H9 (cell line): ENCODE results near the gene SIN3A. TPM values are rescaled to one million over a fixed set of nuclear protein-coding genes. Genes with fewer than 3 reads are reported as not detected.
"Not testable (repeated sequence)": the region's sequence is repeated elsewhere in the genome, so short reads cannot be mapped to it uniquely, and the experiment has no call there.

Experiments
- DNase-seq: peaks from one replicate; pipeline ENCODE4 v3.0.0-alpha.2; 2017
- H2AFZ ChIP-seq: one replicate; pipeline ENCODE4 v1.6.1; 2013; ENCODE audit warnings: mild to moderate bottlenecking, low read length, control low read depth, moderate library complexity
- H2AK5ac ChIP-seq: 2 replicates; pipeline ENCODE4 v1.6.1; 2013; ENCODE audit warnings: low read length, control low read depth, mixed read lengths; ENCODE audit not compliant: insufficient read length
- H2BK120ac ChIP-seq: one replicate; pipeline ENCODE4 v1.6.1; 2013; ENCODE audit warnings: low read depth, mild to moderate bottlenecking, low read length, control low read depth, inconsistent platforms; ENCODE audit not compliant: poor library complexity, severe bottlenecking
- H2BK12ac ChIP-seq: 2 replicates; pipeline ENCODE4 v1.6.1; 2013; ENCODE audit warnings: low read length, control low read depth, mixed read lengths, low read depth; ENCODE audit not compliant: insufficient read length
- H2BK15ac ChIP-seq: 2 replicates; pipeline ENCODE4 v1.6.1; 2013; ENCODE audit warnings: low read depth, low read length, control low read depth
- H2BK20ac ChIP-seq: one replicate; pipeline ENCODE4 v1.6.1; 2013; ENCODE audit warnings: low read depth, mild to moderate bottlenecking, low read length, control low read depth, inconsistent platforms; ENCODE audit not compliant: poor library complexity, severe bottlenecking
- H2BK5ac ChIP-seq: 2 replicates; pipeline ENCODE4 v1.6.1; 2013; ENCODE audit warnings: low read length, control low read depth, mixed read lengths; ENCODE audit not compliant: insufficient read length
- H3K14ac ChIP-seq: 2 replicates; pipeline ENCODE4 v1.6.1; 2013; ENCODE audit warnings: low read length, control low read depth; ENCODE audit not compliant: insufficient read depth
- H3K18ac ChIP-seq: 2 replicates; pipeline ENCODE4 v1.6.1; 2013; ENCODE audit warnings: low read depth, mild to moderate bottlenecking, mixed read lengths, low read length, control low read depth; ENCODE audit not compliant: insufficient read length
- H3K23ac ChIP-seq: 2 replicates; pipeline ENCODE4 v1.6.1; 2013; ENCODE audit warnings: low read length, control low read depth, mixed read lengths, low read depth; ENCODE audit not compliant: insufficient read length
- H3K23me2 ChIP-seq: 2 replicates; pipeline ENCODE4 v1.6.1; 2013; ENCODE audit warnings: low read depth, mild to moderate bottlenecking, mixed read lengths, low read length, control low read depth; ENCODE audit not compliant: insufficient read length, poor library complexity, severe bottlenecking
- H3K27ac ChIP-seq: 2 replicates; pipeline ENCODE4 v1.5.1; 2013; ENCODE audit warnings: low read length, control low read depth, mixed read lengths, low read depth; ENCODE audit not compliant: insufficient read length
- H3K27me3 ChIP-seq: 2 replicates; pipeline ENCODE4 v1.6.1; 2013; ENCODE audit warnings: low read length, control low read depth, inconsistent platforms; ENCODE audit not compliant: insufficient read depth
- H3K4ac ChIP-seq: 2 replicates; pipeline ENCODE4 v1.6.1; 2013; ENCODE audit warnings: low read depth, mild to moderate bottlenecking, control low read depth, inconsistent platforms, low read length, moderate library complexity
- H3K4me1 ChIP-seq: 2 replicates; pipeline ENCODE4 v1.6.1; 2013; ENCODE audit warnings: low read length, control low read depth, inconsistent platforms; ENCODE audit not compliant: insufficient read depth
- H3K4me2 ChIP-seq: 2 replicates; pipeline ENCODE4 v1.6.1; 2013; ENCODE audit warnings: low read length, control low read depth, mixed read lengths; ENCODE audit not compliant: insufficient read length, insufficient read depth
- H3K56ac ChIP-seq: 2 replicates; pipeline ENCODE4 v1.6.1; 2013; ENCODE audit warnings: low read depth, mild to moderate bottlenecking, mixed read lengths, low read length, control low read depth; ENCODE audit not compliant: insufficient read length
- H3K79me1 ChIP-seq: 2 replicates; pipeline ENCODE4 v1.6.1; 2013; ENCODE audit warnings: low read depth, mild to moderate bottlenecking, moderate library complexity, low read length, control low read depth, inconsistent platforms; ENCODE audit not compliant: insufficient read depth, poor library complexity, severe bottlenecking
- H3K79me2 ChIP-seq: 2 replicates; pipeline ENCODE4 v1.6.1; 2013; ENCODE audit warnings: low read length, control low read depth, inconsistent platforms; ENCODE audit not compliant: insufficient read depth
- H3K9ac ChIP-seq: 2 replicates; pipeline ENCODE4 v1.6.1; 2013; ENCODE audit warnings: low read length, control low read depth, mixed read lengths; ENCODE audit not compliant: insufficient read length; ENCODE audit errors: extremely low read depth
- H3K9me3 ChIP-seq: one replicate; pipeline ENCODE4 v1.6.1; 2013; ENCODE audit warnings: low read depth, low read length, inconsistent platforms; ENCODE audit not compliant: control insufficient read depth
- H3T11ph ChIP-seq: one replicate; pipeline ENCODE4 v1.6.1; 2013; ENCODE audit warnings: mild to moderate bottlenecking, low read length, control low read depth, inconsistent platforms
- H4K20me1 ChIP-seq: one replicate; pipeline ENCODE4 v1.6.1; 2013; ENCODE audit not compliant: control insufficient read depth, insufficient read length, insufficient read depth
- H4K5ac ChIP-seq: 2 replicates; pipeline ENCODE4 v1.6.1; 2013; ENCODE audit warnings: low read depth, mild to moderate bottlenecking, mixed read lengths, low read length, control low read depth; ENCODE audit not compliant: insufficient read length
- H4K8ac ChIP-seq: replicated peaks from 2 replicates; pipeline ENCODE4 v1.6.1; 2013; ENCODE audit warnings: low read length, control low read depth, mixed read lengths, low read depth; ENCODE audit not compliant: insufficient read length
- H4K91ac ChIP-seq: 2 replicates; pipeline ENCODE4 v1.6.1; 2013; ENCODE audit warnings: low read depth, mild to moderate bottlenecking, moderate library complexity, mixed read lengths, low read length, control low read depth; ENCODE audit not compliant: insufficient read length
- H3K27ac Mint-ChIP-seq, 3 experiments: 2 replicates in 2 of 3; 3 replicates in 1 of 3; pipeline ENCODE4 v1.8.0; 2020 to 2021; ENCODE audit warnings: mixed read lengths in 3 of 3, mild to moderate bottlenecking in 1 of 3, moderate library complexity in 1 of 3
- H3K27me3 Mint-ChIP-seq: 2 replicates; pipeline ENCODE4 v1.8.0; 2021; ENCODE audit warnings: low read depth, mild to moderate bottlenecking, moderate library complexity, mixed read lengths
- H3K36me3 Mint-ChIP-seq, 3 experiments: 2 replicates in 2 of 3; 3 replicates in 1 of 3; pipeline ENCODE4 v1.8.0; 2020 to 2021; ENCODE audit warnings: low read depth in 3 of 3, mixed read lengths in 3 of 3; ENCODE audit not compliant: insufficient read depth in 1 of 3
- H3K4me1 Mint-ChIP-seq, 2 experiments: 2 replicates each; pipeline ENCODE4 v1.8.0; 2020; ENCODE audit warnings: mixed read lengths in 2 of 2
- H3K4me3 Mint-ChIP-seq, 2 experiments: 2 replicates in 1 of 2; 3 replicates in 1 of 2; pipeline ENCODE4 v1.8.0; 2020 to 2021; ENCODE audit warnings: mild to moderate bottlenecking in 2 of 2, mixed read lengths in 2 of 2, moderate library complexity in 1 of 2
- H3K9me3 Mint-ChIP-seq, 2 experiments: 2 replicates in 1 of 2; 3 replicates in 1 of 2; pipeline ENCODE4 v1.8.0; 2020; ENCODE audit warnings: mild to moderate bottlenecking in 2 of 2, mixed read lengths in 2 of 2, moderate library complexity in 1 of 2
- WGBS: extraction: QIAGEN DNeasy Blood & Tissue Kit; methylation state at CpG from one replicate; pipeline ENCODE4 v1.1.7; 2013; ENCODE audit warnings: missing lambda C conversion rate, low lambda C conversion rate, mixed read lengths; ENCODE audit not compliant: insufficient read length; ENCODE audit errors: extremely low coverage; 5-methylcytosine and 5-hydroxymethylcytosine counted together
- total RNA-seq: library from RNA; stranded (reverse); gene quantifications from 2 replicates; pipeline ENCODE4 v1.2.1, GENCODE V29; 2021

SIN3A gene
- total RNA-seq, 1 experiment from 2014 or later: 102 TPM

GRCh38 chr15:75332093-75332492 lies 119.4 kb downstream of the SIN3A start:
- H2BK15ac ChIP-seq, H3K14ac ChIP-seq, H2AFZ ChIP-seq, H3K4me3 Mint-ChIP-seq, H3K9ac ChIP-seq, H4K91ac ChIP-seq, H3K23me2 ChIP-seq, H2BK5ac ChIP-seq, H3K27me3 ChIP-seq, H3T11ph ChIP-seq, H2AK5ac ChIP-seq, H3K4me1 ChIP-seq, H3K18ac ChIP-seq, H3K9me3 ChIP-seq, H3K36me3 Mint-ChIP-seq, H2BK20ac ChIP-seq, H4K20me1 ChIP-seq, H3K4me2 ChIP-seq, H3K27ac Mint-ChIP-seq, H2BK120ac ChIP-seq, H2BK12ac ChIP-seq, H3K23ac ChIP-seq, DNase-seq, H4K8ac ChIP-seq, H3K56ac ChIP-seq, H3K27ac ChIP-seq, H3K27me3 Mint-ChIP-seq, H3K9me3 Mint-ChIP-seq, H3K4ac ChIP-seq, H3K79me1 ChIP-seq, H4K5ac ChIP-seq, H3K79me2 ChIP-seq: not testable (repeated sequence)
- peaks cover 12 to 14% of the 10 kb centered on the region in 2 experiments for H3K4me1 Mint-ChIP-seq
- WGBS: no CpG with 5 or more reads among the region's 7 CpGs
